ENCODE data around the gene NKD2. TPM values are rescaled to one million over a fixed set of nuclear protein-coding genes. Genes with fewer than 3 reads are reported as not detected.

NKD2 gene
- polyA plus RNA-seq, 1 donor (not counting 4 experiments of a cell fraction or from before 2014, with no cell fraction given): not detected

DNA sequence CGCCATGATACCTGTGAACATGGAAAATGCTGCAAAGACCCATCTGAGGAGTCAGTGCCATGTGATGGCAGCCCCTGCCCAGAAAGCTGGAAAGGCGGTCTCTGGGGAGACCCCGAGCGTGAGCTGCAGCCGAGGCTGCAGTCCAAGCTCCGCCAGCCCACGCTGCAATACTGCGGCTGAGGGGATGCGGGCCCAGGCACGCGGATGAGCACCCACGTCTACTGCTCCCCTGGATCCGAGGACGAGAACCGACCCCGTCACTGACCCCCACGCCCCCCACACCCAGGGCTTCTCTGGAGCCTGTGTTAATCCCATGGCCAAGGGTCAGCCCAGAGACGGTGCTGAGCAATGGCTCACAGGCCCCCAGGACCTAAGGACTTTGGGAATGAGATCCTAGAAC is 70.9 kb downstream of the NKD2 start:
- H3K27me3 ChIP-seq (ENCODE audit: control insufficient read depth, extremely low read depth, insufficient read depth, low read length): no peaks in the 10 kb centered on the region
- FAIRE-seq (no peak), DNase-seq (ENCODE audit: low read depth, low spot score) (no peak)
- H4K20me1 ChIP-seq (ENCODE audit: control insufficient read depth, extremely low read depth, insufficient read depth, low read length): no peaks in the 10 kb centered on the region
- no peaks in the 10 kb centered on the region for H3K9me3 ChIP-seq (ENCODE audit: control insufficient read depth, low read depth, low read length)
- H3K9me1 ChIP-seq (ENCODE audit: control insufficient read depth, extremely low read depth, insufficient read depth, low read length): no peaks in the 10 kb centered on the region
- no peaks in the 10 kb centered on the region for H3K4me1 ChIP-seq (ENCODE audit: control insufficient read depth, extremely low read depth, insufficient read depth, low read length)
- H3K4me2 ChIP-seq (ENCODE audit: control insufficient read depth, extremely low read depth, insufficient read depth, low read depth, low read length): no peak overlapping the region
- dilution Hi-C loops (cut with MboI; ENCODE audit: extremely low pct_ligation_motif_present, low sequenced_read_pairs): no loop called here
- TF ChIP-seq, protein P1, sequence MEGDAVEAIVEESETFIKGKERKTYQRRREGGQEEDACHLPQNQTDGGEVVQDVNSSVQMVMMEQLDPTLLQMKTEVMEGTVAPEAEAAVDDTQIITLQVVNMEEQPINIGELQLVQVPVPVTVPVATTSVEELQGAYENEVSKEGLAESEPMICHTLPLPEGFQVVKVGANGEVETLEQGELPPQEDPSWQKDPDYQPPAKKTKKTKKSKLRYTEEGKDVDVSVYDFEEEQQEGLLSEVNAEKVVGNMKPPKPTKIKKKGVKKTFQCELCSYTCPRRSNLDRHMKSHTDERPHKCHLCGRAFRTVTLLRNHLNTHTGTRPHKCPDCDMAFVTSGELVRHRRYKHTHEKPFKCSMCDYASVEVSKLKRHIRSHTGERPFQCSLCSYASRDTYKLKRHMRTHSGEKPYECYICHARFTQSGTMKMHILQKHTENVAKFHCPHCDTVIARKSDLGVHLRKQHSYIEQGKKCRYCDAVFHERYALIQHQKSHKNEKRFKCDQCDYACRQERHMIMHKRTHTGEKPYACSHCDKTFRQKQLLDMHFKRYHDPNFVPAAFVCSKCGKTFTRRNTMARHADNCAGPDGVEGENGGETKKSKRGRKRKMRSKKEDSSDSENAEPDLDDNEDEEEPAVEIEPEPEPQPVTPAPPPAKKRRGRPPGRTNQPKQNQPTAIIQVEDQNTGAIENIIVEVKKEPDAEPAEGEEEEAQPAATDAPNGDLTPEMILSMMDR (optimal IDR thresholded peaks at IDR 0.05 in 1 of 3, IDR thresholded peaks at IDR 0.05 in 1 of 3, conservative IDR thresholded peaks at IDR 0.05 in 1 of 3; ENCODE audit: extremely low read depth in 1 of 3, insufficient read depth in 2 of 3, low read length in 3 of 3): no peak
- no peak for TF ChIP-seq EZH2 (IDR thresholded peaks at IDR 0.05; ENCODE audit: low read length)
- H3K9ac ChIP-seq (ENCODE audit: control insufficient read depth, extremely low read depth, insufficient read depth, low read length): no peak overlapping the region
- H2AFZ ChIP-seq (ENCODE audit: control insufficient read depth, low read length): no peak overlapping the region
- no peak overlapping the region for H3K4me3 ChIP-seq (ENCODE audit: control insufficient read depth in 2 of 3, extremely low read depth in 1 of 3, insufficient read depth in 2 of 3, low read depth in 1 of 3, low read length in 3 of 3)
- no peaks in the 10 kb centered on the region for H3K36me3 ChIP-seq (ENCODE audit: control insufficient read depth in 2 of 2, extremely low read depth in 1 of 2, insufficient read depth in 2 of 2, low read length in 2 of 2)
- H3K79me2 ChIP-seq (ENCODE audit: control insufficient read depth, insufficient read depth, low read length): no peaks in the 10 kb centered on the region
- no peak overlapping the region for H3K27ac ChIP-seq (ENCODE audit: control insufficient read depth, insufficient read depth, low read length)

DNA sequence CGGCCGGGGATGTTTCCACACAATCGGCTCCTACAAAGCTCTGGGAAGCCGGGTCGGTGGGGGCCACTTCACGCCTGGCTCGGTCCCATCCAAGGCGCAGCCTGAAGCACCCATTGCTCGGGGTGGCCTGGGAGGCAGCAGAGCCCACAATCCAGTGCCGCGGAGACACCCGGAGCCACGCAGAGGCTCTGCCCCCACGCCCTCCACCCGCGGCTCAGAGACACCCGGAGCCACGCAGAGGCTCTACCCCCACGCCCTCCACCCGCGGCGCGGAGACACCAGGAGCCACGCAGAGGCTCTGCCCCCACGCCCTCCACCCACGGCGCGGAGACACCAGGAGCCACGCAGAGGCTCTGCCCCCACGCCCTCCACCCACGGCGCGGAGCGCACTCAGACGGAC is 71.4 kb downstream of the NKD2 start:
- H3K27ac ChIP-seq (ENCODE audit: control insufficient read depth, insufficient read depth, low read length): no peak overlapping the region
- no peak overlapping the region for H2AFZ ChIP-seq (ENCODE audit: control insufficient read depth, low read length)
- H3K4me2 ChIP-seq (ENCODE audit: control insufficient read depth, extremely low read depth, insufficient read depth, low read depth, low read length): no peak overlapping the region
- no peaks in the 10 kb centered on the region for H4K20me1 ChIP-seq (ENCODE audit: control insufficient read depth, extremely low read depth, insufficient read depth, low read length)
- H3K79me2 ChIP-seq (ENCODE audit: control insufficient read depth, insufficient read depth, low read length): no peaks in the 10 kb centered on the region
- TF ChIP-seq, protein P1 (optimal IDR thresholded peaks at IDR 0.05 in 1 of 3, IDR thresholded peaks at IDR 0.05 in 1 of 3, conservative IDR thresholded peaks at IDR 0.05 in 1 of 3; ENCODE audit: extremely low read depth in 1 of 3, insufficient read depth in 2 of 3, low read length in 3 of 3): no peak
- TF ChIP-seq EZH2 (IDR thresholded peaks at IDR 0.05; ENCODE audit: low read length): no peak
- FAIRE-seq (no peak), DNase-seq (ENCODE audit: low read depth, low spot score) (no peak)
- no peaks in the 10 kb centered on the region for H3K36me3 ChIP-seq (ENCODE audit: control insufficient read depth in 2 of 2, extremely low read depth in 1 of 2, insufficient read depth in 2 of 2, low read length in 2 of 2)
- no peaks in the 10 kb centered on the region for H3K9me3 ChIP-seq (ENCODE audit: control insufficient read depth, low read depth, low read length)
- dilution Hi-C loops (cut with MboI; ENCODE audit: extremely low pct_ligation_motif_present, low sequenced_read_pairs): no loop called here
- no peak overlapping the region for H3K4me3 ChIP-seq (ENCODE audit: control insufficient read depth in 2 of 3, extremely low read depth in 1 of 3, insufficient read depth in 2 of 3, low read depth in 1 of 3, low read length in 3 of 3)
- H3K27me3 ChIP-seq (ENCODE audit: control insufficient read depth, extremely low read depth, insufficient read depth, low read length): no peaks in the 10 kb centered on the region
- H3K4me1 ChIP-seq (ENCODE audit: control insufficient read depth, extremely low read depth, insufficient read depth, low read length): no peaks in the 10 kb centered on the region
- no peaks in the 10 kb centered on the region for H3K9me1 ChIP-seq (ENCODE audit: control insufficient read depth, extremely low read depth, insufficient read depth, low read length)
- no peak overlapping the region for H3K9ac ChIP-seq (ENCODE audit: control insufficient read depth, extremely low read depth, insufficient read depth, low read length)
